GM18951 (cell line): ENCODE measurements around the gene HYCC2.
"Not testable (repeated sequence)": the region's sequence is repeated elsewhere in the genome, so short reads cannot be mapped to it uniquely, and the experiment has no call there.

Experiments
- POLR2A ChIP-seq: IDR thresholded peaks from 4 replicates; pipeline ENCODE4 v1.6.1; 2011; ENCODE audit warnings: mild to moderate bottlenecking; ENCODE audit not compliant: insufficient read length, insufficient read depth; ENCODE audit errors: extremely low read depth
- in situ Hi-C: fragments of 300-500 bp; cut with MboI; formaldehyde crosslinking; loops from one replicate; pipeline ENCODE4 v1.12.0; 2022; ENCODE audit warnings: low sequenced_read_pairs, mixed read lengths, inconsistent platforms; ENCODE audit not compliant: unreplicated experiment

Gene HYCC2

GRCh38 chr2:201108341-201108740, 36.9 kb upstream of the HYCC2 start:
- no peak for TF ChIP-seq POLR2A
- in situ Hi-C loops, result no loop called here

- in situ Hi-C loops, result no loop called here
- no peak for TF ChIP-seq POLR2A
Observed at GRCh38 chr2:201107624-201108023, 36.2 kb upstream of the HYCC2 start.

- in situ Hi-C loops, result no loop called here
- no peak for TF ChIP-seq POLR2A
Observed at GRCh38 chr2:201105759-201106158, 34.3 kb upstream of the HYCC2 start.

- TF ChIP-seq POLR2A, result no peak
- in situ Hi-C loops, result no loop called here
Observed at GRCh38 chr2:201100497-201100896, 29.0 kb upstream of the HYCC2 start.

- TF ChIP-seq POLR2A, result no peak
- in situ Hi-C loops, result no loop called here
Observed at GRCh38 chr2:201093573-201093972, 22.1 kb upstream of the HYCC2 start.

GRCh38 chr2:201090574-201090973, 19.1 kb upstream of the HYCC2 start:
- no peak for TF ChIP-seq POLR2A
- in situ Hi-C loops, result no loop called here

GRCh38 chr2:201084863-201085262, 13.4 kb upstream of the HYCC2 start:
- in situ Hi-C loops, result no loop called here
- no peak for TF ChIP-seq POLR2A

- in situ Hi-C loops, result loop anchor here (10.0 kb wide), 1 partner anchor 170 kb away; no protein-coding TSS in a partner anchor
- TF ChIP-seq POLR2A, result no peak
Observed at GRCh38 chr2:201074996-201075395, 3.5 kb upstream of the HYCC2 start.

GRCh38 chr2:201073071-201073470, 1.6 kb upstream of the HYCC2 start:
- TF ChIP-seq POLR2A, result no peak
- in situ Hi-C loops, result loop anchor here (10.0 kb wide), 1 partner anchor 168 kb away; no protein-coding TSS in a partner anchor

GRCh38 chr2:201072201-201072530, 695 bp upstream of the HYCC2 start:
- no peak for TF ChIP-seq POLR2A
- in situ Hi-C loops, result loop anchor here (10.0 kb wide), 1 partner anchor 167 kb away; no protein-coding TSS in a partner anchor

GRCh38 chr2:201070948-201071478, 458 bp downstream of the HYCC2 start:
- no peak for TF ChIP-seq POLR2A
- in situ Hi-C loops, result loop anchor here (10.0 kb wide), 1 partner anchor 166 kb away; no protein-coding TSS in a partner anchor

GRCh38 chr2:201064797-201065329, 6.6 kb downstream of the HYCC2 start:
- in situ Hi-C loops, result no loop called here
- TF ChIP-seq POLR2A, result no peak

GRCh38 chr2:201063516-201063915, 8.0 kb downstream of the HYCC2 start:
- in situ Hi-C loops, result not testable (repeated sequence)

GRCh38 chr2:201059961-201060755, 11.3 kb downstream of the HYCC2 start:
- in situ Hi-C loops, result no loop called here
- no peak for TF ChIP-seq POLR2A
